CD4-positive, alpha-beta T cell treated with Interleukin-2 at 100 ng/mL for 4 hours (primary cell): ENCODE measurements around the gene CRYGB.

ENCODE experiments used
- DNase-seq: peaks from one replicate; pipeline ENCODE4 v3.0.0-alpha.2; 2020; ENCODE audit warnings: low spot score

Gene CRYGB, protein sequence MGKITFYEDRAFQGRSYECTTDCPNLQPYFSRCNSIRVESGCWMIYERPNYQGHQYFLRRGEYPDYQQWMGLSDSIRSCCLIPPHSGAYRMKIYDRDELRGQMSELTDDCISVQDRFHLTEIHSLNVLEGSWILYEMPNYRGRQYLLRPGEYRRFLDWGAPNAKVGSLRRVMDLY

DNA sequence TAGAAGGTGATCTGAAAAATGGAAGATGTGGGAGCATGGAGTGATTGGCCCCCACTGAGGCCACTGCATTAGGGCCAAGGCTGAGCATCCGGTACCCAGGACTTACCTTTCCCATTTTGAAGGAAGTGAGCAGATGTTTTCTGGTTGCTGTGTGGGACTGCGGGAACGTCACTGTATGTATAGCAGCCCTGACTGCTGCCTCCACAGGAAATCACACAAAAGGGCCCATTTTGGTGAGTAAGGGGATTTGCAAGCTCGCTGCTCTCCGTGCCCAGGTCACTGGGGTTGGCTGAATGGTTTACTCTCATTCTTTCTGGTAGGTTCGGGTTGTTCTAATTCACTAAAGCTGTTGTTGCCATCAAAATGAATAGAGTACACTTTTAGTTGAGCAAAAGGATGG, at the start of gene CRYGB:
Gene CRYGB (minus strand): TSS at position 153 of the 400 bp plus-strand sequence. CDS start 38 bp downstream, at position 115.
- no peak for DNase-seq

- DNase-seq = no peak
These were observed 49.6 kb upstream of the CRYGB start for GRCh38 chr2:208195531-208195930.

GRCh38 chr2:208192611-208193236, 46.8 kb upstream of the CRYGB start:
- no peak for DNase-seq

GRCh38 chr2:208189810-208190503, 44.0 kb upstream of the CRYGB start, which contains the start of gene C2orf80:
TSS of gene C2orf80 (minus strand) at chr2:208190030. CDS start at chr2:208186986, 3,044 bp downstream.
- no peak for DNase-seq

DNA sequence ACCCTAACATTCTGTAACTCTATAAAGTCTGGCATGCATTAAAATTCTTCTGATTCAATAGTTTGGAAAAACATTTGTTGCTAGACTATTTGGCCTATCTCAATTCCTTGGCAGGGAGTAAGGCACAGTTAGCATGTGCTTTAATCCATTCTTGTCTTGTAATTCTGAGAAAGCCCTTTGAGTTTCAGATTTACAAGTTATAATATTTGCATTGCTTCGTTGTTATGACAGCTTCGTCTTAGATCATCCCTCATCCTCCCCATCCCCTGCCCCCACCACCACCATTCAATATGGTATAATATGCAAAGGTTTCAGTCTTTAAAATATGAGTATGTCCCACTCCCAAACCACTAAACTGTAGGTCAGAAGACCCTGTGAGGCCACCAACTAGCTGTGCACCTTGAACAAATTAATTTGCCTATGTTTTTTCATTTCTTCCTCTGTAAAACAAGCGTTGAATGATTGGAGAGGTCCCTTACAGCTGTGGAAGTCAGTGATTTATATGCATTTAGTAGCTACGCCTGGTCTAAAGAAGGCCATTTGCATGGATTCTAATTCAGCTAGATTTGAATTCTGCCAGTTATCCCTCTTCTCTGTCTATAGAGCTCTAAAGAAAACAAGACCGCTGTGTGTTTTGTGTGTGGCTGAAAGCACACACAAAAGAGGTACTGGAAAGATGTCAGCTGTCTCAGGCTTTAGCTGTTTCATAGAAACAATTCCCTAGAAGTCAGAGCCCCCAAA, 43.3 kb upstream of the CRYGB start:
- no peak for DNase-seq

DNA sequence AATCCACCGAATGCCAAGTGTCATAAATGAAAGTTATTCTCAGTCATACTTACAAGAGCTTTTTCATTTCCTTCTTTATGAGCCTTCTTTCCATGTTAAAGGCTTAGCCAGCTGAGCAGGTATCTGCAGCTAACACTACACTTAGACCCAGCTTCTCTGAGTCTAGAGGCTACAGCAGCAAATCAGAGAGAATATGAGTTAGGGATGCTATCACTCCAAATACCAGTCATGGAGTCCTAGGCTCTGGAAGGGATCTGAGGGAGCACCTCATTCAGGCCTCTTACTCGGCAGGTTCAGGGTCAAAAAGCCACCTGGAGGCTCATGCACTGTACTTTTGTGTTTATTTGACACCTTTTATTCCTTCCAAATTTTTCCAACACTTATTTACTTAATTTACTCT, 40.9 kb upstream of the CRYGB start:
- no peak for DNase-seq

DNA sequence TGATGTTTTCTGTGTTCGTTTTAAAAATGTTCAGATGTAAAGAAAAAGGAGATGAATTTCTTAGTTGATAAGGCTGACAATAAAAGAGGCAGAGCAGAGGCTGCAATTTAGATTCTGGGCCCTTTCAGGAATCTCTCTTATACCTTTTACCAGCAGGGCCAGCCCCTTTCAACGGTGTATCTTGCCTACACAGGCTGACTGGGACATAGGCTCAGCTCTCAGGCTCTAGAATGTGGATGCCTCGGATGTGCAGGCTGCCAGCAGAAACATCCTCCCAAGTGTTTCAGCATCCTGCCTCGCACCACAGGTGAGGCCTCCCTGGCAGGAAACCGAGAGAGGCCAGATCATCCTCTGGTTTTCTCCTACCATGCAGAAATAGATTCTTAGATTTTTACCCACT, 40.5 kb upstream of the CRYGB start:
- DNase-seq = no peak

DNA sequence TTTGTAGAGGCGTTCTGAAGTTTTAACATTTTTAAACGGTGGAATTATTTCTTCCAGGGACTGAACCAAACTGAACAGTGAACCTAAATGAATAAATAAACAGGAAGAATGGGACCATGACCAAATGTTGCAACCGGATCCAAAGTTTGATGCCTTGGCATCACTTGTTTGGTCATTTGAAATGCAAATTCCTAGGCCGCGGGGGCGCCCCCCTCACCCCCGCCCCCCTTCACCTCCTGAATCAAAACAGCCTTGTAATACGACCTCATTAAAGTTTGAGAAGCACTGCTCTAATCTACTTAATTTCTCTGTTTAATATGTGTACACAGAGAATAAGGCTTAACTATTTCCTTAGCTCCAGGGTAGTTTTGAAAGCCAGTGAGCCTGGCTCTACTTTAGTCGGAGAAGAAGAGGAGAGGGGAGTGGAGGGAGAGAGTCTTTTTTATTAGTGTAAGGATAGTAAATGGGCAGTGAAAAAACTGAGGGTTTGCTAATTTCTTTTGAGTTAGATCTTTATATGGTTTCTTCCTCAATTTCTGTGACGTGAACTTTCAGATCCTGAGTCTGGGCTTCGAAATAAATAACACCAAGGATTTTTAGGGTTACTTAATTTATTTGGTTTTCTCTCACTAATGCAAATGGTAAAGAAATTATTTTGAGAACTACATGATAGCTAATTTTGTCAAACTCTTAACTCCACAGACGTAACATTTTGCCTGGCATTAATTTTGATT, 38.2 kb upstream of the CRYGB start:
- no peak for DNase-seq

DNA sequence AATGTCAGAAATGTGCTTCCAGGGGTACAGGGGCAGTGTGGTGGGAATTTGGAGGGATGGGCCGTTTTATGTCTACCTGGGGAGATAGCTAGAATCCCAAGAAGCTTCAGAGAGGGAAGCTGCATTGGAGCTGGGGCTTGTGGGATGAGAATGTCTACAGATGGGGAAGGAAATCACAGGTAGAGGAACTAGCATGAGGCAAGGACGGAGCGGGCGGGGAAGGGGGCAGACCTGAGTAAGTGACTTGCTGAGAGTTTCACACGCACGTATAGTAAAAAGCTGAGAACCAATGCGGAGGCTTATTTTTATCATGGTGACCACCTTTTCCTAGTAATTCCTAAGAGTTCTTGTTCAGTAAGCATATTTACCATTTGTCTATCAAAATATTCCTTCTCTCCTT, 37.6 kb upstream of the CRYGB start:
- DNase-seq = no peak

- DNase-seq = no peak
These were observed 36.9 kb upstream of the CRYGB start for GRCh38 chr2:208182835-208183234.

DNA sequence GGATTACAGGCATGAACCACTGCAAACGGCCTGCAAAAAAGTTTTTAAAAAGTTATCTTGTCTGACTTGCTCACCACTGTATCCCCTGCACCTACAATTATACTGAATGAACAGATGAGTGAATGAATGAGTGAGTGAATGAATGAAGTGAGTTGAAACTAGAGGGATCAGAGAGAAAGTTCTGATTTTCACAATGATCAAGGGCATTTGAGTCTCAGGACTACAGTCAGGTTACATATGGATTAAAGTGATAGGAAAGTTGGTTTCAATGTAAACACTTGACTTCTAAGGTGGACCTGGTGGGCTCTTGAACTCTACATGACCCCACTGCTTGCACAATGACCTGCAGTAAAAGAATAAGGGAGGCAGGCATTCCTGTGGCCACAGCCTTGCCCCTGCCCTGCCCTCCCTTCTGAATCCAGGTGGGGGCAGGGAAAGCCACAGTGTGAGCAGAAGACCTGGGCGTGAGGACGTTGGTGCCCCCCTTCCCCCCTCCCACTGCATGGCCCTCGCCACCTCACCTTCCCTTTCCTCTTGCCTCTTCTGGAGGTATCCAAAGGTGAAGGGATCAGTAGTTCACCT, 33.2 kb upstream of the CRYGB start:
- DNase-seq = no peak

GRCh38 chr2:208175840-208176153, 29.8 kb upstream of the CRYGB start:
- no peak for DNase-seq

- DNase-seq = peak; percentile 65
These were observed 29.3 kb upstream of the CRYGB start for GRCh38 chr2:208175069-208175839.

- no peak for DNase-seq
These were observed 28.2 kb upstream of the CRYGB start for GRCh38 chr2:208174144-208174543.

DNA sequence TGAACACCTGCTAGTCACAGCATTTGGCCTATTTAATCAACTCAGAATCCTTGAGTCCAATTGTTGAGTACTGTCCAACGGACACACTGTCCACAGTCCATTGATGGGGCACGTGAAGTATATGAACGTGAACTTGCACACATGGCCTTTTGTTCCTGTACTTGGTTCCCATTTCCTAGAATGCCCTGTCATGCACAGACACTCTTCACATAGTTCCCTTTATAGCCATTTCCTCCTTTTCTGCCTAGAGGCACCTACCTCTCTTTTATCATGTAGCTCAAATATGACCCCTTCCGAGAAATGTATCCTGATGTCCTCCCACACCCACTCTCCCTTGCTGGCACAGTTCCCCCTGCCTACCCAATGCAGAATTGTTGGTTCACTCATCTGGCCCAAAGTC, 26.2 kb upstream of the CRYGB start:
- no peak for DNase-seq

- DNase-seq = no peak
These were observed 19.2 kb upstream of the CRYGB start for GRCh38 chr2:208164951-208165755.

DNA sequence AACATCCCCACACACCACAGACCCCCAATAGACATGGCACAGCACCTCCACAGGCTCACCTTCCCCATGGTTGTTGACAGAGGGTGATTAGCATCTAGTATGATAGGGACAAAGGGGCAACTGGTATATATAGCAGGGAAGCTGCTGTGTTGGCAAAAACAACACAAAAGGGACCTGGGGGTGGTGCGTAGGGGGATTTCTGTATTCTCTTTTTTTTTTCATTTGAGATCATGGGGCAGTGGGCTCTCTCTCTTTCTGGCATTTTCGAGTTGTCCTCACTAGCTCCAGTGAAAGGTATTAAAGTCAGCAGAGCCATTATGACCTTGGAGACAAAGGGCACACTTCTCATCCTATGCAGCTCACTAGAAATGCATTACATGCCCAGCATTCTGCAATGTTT, 17.5 kb upstream of the CRYGB start, which contains the start of gene CRYGA:
Gene CRYGA (minus strand): TSS at position 101 of the 400 bp plus-strand sequence. CDS start 33 bp downstream, at position 68.
- no peak for DNase-seq

- no peak for DNase-seq
These were observed 10.5 kb upstream of the CRYGB start for GRCh38 chr2:208156439-208156838.

DNA sequence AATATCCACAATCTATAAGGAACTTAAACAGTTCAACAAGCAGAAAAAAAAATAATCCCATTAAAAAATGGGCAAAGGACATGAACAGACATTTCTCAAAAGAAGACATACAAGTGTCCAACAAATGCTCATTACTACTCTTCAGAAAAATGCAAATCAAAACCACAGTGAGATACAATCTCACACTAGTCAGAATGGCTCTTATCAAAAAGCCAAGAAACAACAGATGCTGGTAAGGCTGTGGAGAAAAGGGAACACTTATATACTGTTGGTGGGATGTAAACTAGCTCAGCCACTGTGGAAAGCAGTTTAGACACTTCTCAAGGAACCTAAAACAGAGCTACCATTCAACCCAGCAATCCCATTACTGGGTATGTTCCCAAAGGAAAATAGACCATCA, 7.2 kb upstream of the CRYGB start:
- DNase-seq = no peak

- no peak for DNase-seq
These were observed 5.0 kb upstream of the CRYGB start for GRCh38 chr2:208150956-208151355.
